ENCODE results near the gene MTHFR.

GRCh38 chr1:11794446-11795237, 11.1 kb downstream of the MTHFR start:
- no peak for TF ChIP-seq CTCF (IDR thresholded peaks at IDR 0.05 in 4 of 5, conservative IDR thresholded peaks at IDR 0.05 in 1 of 5)
- no peak for TF ChIP-seq POLR2A (IDR thresholded peaks at IDR 0.05)

Measured in gastrocnemius medialis (tissue), 4 donors.